Endothelial cell of umbilical vein (primary cell): ENCODE results near the gene SPINK4. TPM values are rescaled to one million over a fixed set of nuclear protein-coding genes. Genes with fewer than 3 reads are reported as not detected.

ENCODE experiments used
- BruUV-seq: library from RNA; stranded (reverse); fragments of 400-500 nt; replicated peaks from 2 replicates; lab custom pipeline; 2021; lab: Mats Ljungman, UMichigan
- CTCF ChIA-PET: fragments of 300-600, 350-600 bp; sonication (Branson Sonifier 250); formaldehyde crosslinking; loops from one replicate; lab custom pipeline; 2021; ENCODE audit warnings: antibody characterized with exemption, inconsistent platforms; lab: Charles Lee
- POLR2A ChIA-PET: fragments of 300-600, 350-600 bp; sonication (Branson Sonifier 250); formaldehyde crosslinking; loops from one replicate; lab custom pipeline; 2021; ENCODE audit warnings: antibody characterized with exemption, inconsistent platforms; lab: Charles Lee
- DNase-seq: peaks from one replicate; pipeline ENCODE4 v3.0.0-alpha.2; 2011; ENCODE audit warnings: low read depth, low spot score
- FAIRE-seq: peaks from 2 replicates; lab custom pipeline; 2011; peaks lifted over from hg19 to GRCh38; lab: Jason Lieb, UNC
- H2AFZ ChIP-seq: 2 replicates; pipeline ENCODE4 v1.6.0; 2012; ENCODE audit warnings: low read depth, low read length, control low read depth, inconsistent platforms
- H3K27ac ChIP-seq: 2 replicates; pipeline ENCODE4 v1.5.1; 2011; ENCODE audit warnings: low read depth, mild to moderate bottlenecking, control low read depth, low read length, moderate library complexity; ENCODE audit not compliant: insufficient read depth
- H3K27me3 ChIP-seq, 2 experiments: 2 replicates each; pipeline versions ENCODE4 v1.6.0 to v1.6.1; 2011; ENCODE audit warnings: low read length in 2 of 2, mixed read lengths in 1 of 2; ENCODE audit not compliant: control insufficient read depth in 2 of 2, insufficient read depth in 2 of 2
- H3K36me3 ChIP-seq, 2 experiments: 2 replicates in 1 of 2; 3 replicates in 1 of 2; pipeline ENCODE4 v1.5.1; 2011; ENCODE audit warnings: low read length in 2 of 2, mild to moderate bottlenecking in 1 of 2, moderate library complexity in 1 of 2; ENCODE audit not compliant: control insufficient read depth in 2 of 2, insufficient read depth in 2 of 2; ENCODE audit errors: extremely low read depth in 1 of 2
- H3K4me1 ChIP-seq: 3 replicates; pipeline ENCODE4 v1.5.1; 2011; ENCODE audit warnings: mild to moderate bottlenecking, low read length; ENCODE audit not compliant: control insufficient read depth, insufficient read depth; ENCODE audit errors: extremely low read depth
- H3K4me2 ChIP-seq: 2 replicates; pipeline ENCODE4 v1.6.1; 2011; ENCODE audit warnings: low read length, control low read depth, mixed read lengths; ENCODE audit not compliant: insufficient read depth
- H3K4me3 ChIP-seq, 3 experiments: fragments of 200-600 bp in 1 of 3; sonication (generic), shearing (Covaris generic) in 1 of 3; replicated peaks in 1 of 3; 2 replicates each; pipeline ENCODE4 v1.5.1; 2011 to 2016; ENCODE audit warnings: control low read depth in 3 of 3, low read length in 3 of 3, mild to moderate bottlenecking in 2 of 3, inconsistent platforms in 1 of 3, low read depth in 1 of 3, moderate library complexity in 1 of 3; ENCODE audit not compliant: insufficient read depth in 1 of 3
- H3K79me2 ChIP-seq: 2 replicates; pipeline ENCODE4 v1.6.0; 2012; ENCODE audit warnings: low read length, inconsistent platforms; ENCODE audit not compliant: control insufficient read depth, insufficient read depth
- H3K9ac ChIP-seq: replicated peaks from 2 replicates; pipeline ENCODE3; 2011; ENCODE audit warnings: low read length, control low read depth; ENCODE audit not compliant: insufficient read depth; ENCODE audit errors: extremely low read depth
- H3K9me1 ChIP-seq: replicated peaks from 3 replicates; pipeline ENCODE4 v1.6.0; 2011; ENCODE audit warnings: mild to moderate bottlenecking, low read length; ENCODE audit not compliant: control insufficient read depth, insufficient read depth; ENCODE audit errors: extremely low read depth
- H3K9me3 ChIP-seq: replicated peaks from 2 replicates; pipeline ENCODE4 v1.5.1; 2012; ENCODE audit warnings: low read length, inconsistent platforms; ENCODE audit not compliant: control insufficient read depth, insufficient read depth
- H4K20me1 ChIP-seq: replicated peaks from 2 replicates; pipeline ENCODE3; 2011; ENCODE audit warnings: mild to moderate bottlenecking, low read length; ENCODE audit not compliant: control insufficient read depth, insufficient read depth; ENCODE audit errors: extremely low read depth
- CTCF ChIP-seq, 2 donors: IDR thresholded peaks; 1 replicate in 1 of 2; 2 replicates in 1 of 2; pipeline ENCODE4 v1.5.1; 2011; ENCODE audit warnings: low read length in 2 of 2, mild to moderate bottlenecking in 2 of 2, moderate library complexity in 2 of 2, control low read depth in 1 of 2, inconsistent platforms in 1 of 2, low read depth in 1 of 2; ENCODE audit not compliant: insufficient read depth in 1 of 2; ENCODE audit errors: extremely low read depth in 1 of 2
- FOS ChIP-seq: IDR thresholded peaks from 2 replicates; pipeline ENCODE4 v1.6.1; 2011; ENCODE audit warnings: mild to moderate bottlenecking, low read length, moderate library complexity, borderline replicate concordance; ENCODE audit not compliant: insufficient read depth
- GATA2 ChIP-seq: IDR thresholded peaks from 2 replicates; pipeline ENCODE4 v1.7.0; 2011; ENCODE audit warnings: low read depth, mild to moderate bottlenecking, moderate library complexity, mixed read lengths, low read length; ENCODE audit not compliant: insufficient read length, insufficient read depth
- MAX ChIP-seq: IDR thresholded peaks from 2 replicates; pipeline ENCODE4 v1.6.1; 2011; ENCODE audit not compliant: insufficient read depth, insufficient read length
- POLR2A ChIP-seq: IDR thresholded peaks from 2 replicates; pipeline ENCODE4 v1.6.1; 2012; ENCODE audit warnings: low read depth, mild to moderate bottlenecking, control low read depth, low read length
- POLR2AphosphoS5 ChIP-seq: IDR thresholded peaks from 2 replicates; pipeline ENCODE4 v1.6.1; 2012; ENCODE audit warnings: low read depth, mild to moderate bottlenecking, control low read depth, low read length, moderate library complexity; ENCODE audit not compliant: insufficient read depth
- dilution Hi-C: fragments of 300-500 bp; cut with MboI; formaldehyde crosslinking; loops from one replicate; pipeline ENCODE4 v1.15.0; 2019; ENCODE audit warnings: low sequenced_read_pairs; ENCODE audit not compliant: extremely low pct_ligation_motif_present
- intact Hi-C: fragments of 100-400 bp; cut with micrococcal nuclease; formaldehyde crosslinking; loops from one replicate; pipeline ENCODE4 v1.10.0; 2022
- polyA plus RNA-seq, 4 experiments: library from polyadenylated mRNA; depleted of rRNA in 3 of 4; stranded (reverse) in 3 of 4; unstranded in 1 of 4; fragments of >200 nt; gene quantifications; 2 replicates each; pipeline versions ENCODE4 v1.2.1 to v1.2.3, GENCODE V29; 2011 to 2012; ENCODE audit warnings: missing spikeins in 1 of 4
- total RNA-seq: library from RNA; stranded (reverse); gene quantifications from 2 replicates; pipeline ENCODE4 v1.2.3, GENCODE V29; 2021

SPINK4 gene
- total and polyA plus RNA-seq, 2 donors (not counting 3 experiments of a cell fraction or from before 2014, with no cell fraction given) = not detected

- ChIA-PET CTCF (interaction anchor here (0.6 to 2.8 kb wide), 15 partner anchors 17 to 334 kb away, joined by 3 to 31 read pairs (median 5); no protein-coding TSS in a partner anchor), POLR2A (interaction anchor here (0.6 to 1.6 kb wide), 11 partner anchors 17 to 488 kb away, joined by 3 to 13 read pairs (median 5); partner anchors contain the start of genes BAG1, CHMP5 and NOL6)
- H2AFZ ChIP-seq = peak overlapping the region; percentile 58
Measured at GRCh38 chr9:33289936-33290246, 49.9 kb downstream of the SPINK4 start.

More at GRCh38 chr9:33289936-33290246, 49.9 kb downstream of the SPINK4 start:
- DNase-seq (no peak), FAIRE-seq (no peak)
- H4K20me1 ChIP-seq = no peaks in the 10 kb centered on the region
- dilution Hi-C loops (no loop called here), intact Hi-C loops (loop anchor here (1.0 to 5.0 kb wide), 9 partner anchors 26 to 432 kb away; partner anchors contain the start of genes AQP7 and BAG1)
- no peak for TF ChIP-seq FOS
- no peak for TF ChIP-seq MAX
- TF ChIP-seq POLR2A = no peak
- TF ChIP-seq POLR2AphosphoS5 = no peak
- TF ChIP-seq CTCF (IDR thresholded peaks at IDR 0.05; ENCODE audit: extremely low read depth in 1 of 2, insufficient read depth in 1 of 2, low read depth in 1 of 2, low read length in 2 of 2) = no peak
- TF ChIP-seq GATA2 = no peak
- H3K79me2 ChIP-seq = peaks cover 33% of the 10 kb centered on the region
- H3K4me1 ChIP-seq = peaks cover 13% of the 10 kb centered on the region
- peak overlapping the region; percentile 92 for H3K27ac ChIP-seq
- peaks cover 0 to 4% of the 10 kb centered on the region in 2 experiments for H3K36me3 ChIP-seq
- H3K9me1 ChIP-seq = no peaks in the 10 kb centered on the region
- no peaks in the 10 kb centered on the region for H3K27me3 ChIP-seq
- H3K4me2 ChIP-seq = peak overlapping the region; percentile 95
- H3K9ac ChIP-seq = peak overlapping the region; percentile 100
- H3K9me3 ChIP-seq = no peaks in the 10 kb centered on the region
- peak overlapping the region; percentile 57 to 79 (median 78) for H3K4me3 ChIP-seq
- TSS peak; percentile 97 for BruUV-seq
